NCI-H146 (cell line): Measurements from ENCODE around the gene GLT8D2.
"Not testable (repeated sequence)": the region's sequence is repeated elsewhere in the genome, so short reads cannot be mapped to it uniquely, and the experiment has no call there.

Experiments used
- DNase-seq: peaks from one replicate; lab custom pipeline; 2025; lab: John Stamatoyannopoulos, UW

The GLT8D2 gene

DNA sequence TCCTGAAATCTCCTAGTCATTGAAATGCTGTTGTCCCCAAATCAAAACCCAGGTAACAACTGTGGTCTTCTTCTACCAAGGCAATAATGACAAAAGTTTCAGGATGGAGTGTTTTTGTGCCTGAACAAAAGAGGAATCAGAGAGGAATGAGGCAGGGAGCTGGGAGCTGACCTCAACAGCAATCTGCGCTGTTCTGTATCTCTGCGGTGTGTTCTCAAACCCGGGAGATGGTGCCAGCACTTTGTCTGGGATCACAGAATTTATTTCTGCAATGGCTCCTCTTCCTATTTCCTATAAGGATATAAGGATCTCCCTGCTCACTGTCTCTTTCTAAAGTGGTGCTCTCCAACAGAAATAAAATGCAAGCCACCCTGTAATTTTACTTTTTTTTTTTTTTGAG lies 449 bp upstream of the GLT8D2 start:
- DNase-seq = no peak

- DNase-seq = no peak
Observed at GRCh38 chr12:104049278-104049902, 597 bp downstream of the GLT8D2 start.

DNA sequence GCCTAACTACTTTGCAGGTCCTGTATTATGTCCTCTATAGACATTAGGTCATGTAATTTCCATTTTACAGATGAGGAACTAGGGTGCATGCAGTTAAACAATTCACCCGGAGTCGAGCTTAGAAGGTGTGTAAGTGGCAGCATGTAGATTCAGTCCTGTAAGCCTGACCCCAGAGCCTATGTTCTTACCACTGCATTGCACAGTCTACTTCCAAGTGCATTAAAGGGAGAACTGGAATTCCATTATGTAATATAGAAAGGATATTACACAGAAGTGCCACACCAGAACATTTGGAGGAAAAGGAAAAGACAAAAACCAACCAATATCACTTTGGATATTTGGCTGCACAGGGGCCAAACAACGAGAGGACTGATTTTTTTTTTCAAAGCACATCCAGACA lies 1.2 kb downstream of the GLT8D2 start:
- DNase-seq = no peak

DNA sequence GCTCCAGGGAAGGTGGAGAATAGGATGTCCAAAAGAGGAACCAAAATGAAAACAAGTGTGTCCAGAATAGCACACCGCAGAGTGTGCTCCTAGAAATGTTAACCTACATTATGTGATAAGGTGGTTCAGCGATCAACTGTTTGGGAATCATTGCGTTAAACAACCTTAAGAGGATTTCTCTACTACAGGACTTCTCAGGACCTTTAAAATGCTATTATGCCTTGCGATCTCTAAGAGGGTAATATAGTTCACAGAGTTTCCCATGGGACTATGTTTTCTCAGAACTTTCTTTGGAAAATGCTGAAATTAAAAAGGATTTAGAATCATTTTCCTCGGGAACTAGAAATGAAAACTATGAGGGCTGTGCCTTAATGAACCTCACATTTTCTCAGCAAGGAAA lies 1.8 kb downstream of the GLT8D2 start:
- no peak for DNase-seq

GRCh38 chr12:104046306-104046705 lies 3.7 kb downstream of the GLT8D2 start:
- DNase-seq = no peak

GRCh38 chr12:104044158-104044557 lies 5.8 kb downstream of the GLT8D2 start:
- no peak for DNase-seq

GRCh38 chr12:104042580-104042979 lies 7.4 kb downstream of the GLT8D2 start:
- no peak for DNase-seq

GRCh38 chr12:104039769-104040168 lies 10.2 kb downstream of the GLT8D2 start:
- DNase-seq = not testable (repeated sequence)

- not testable (repeated sequence) for DNase-seq
Observed at GRCh38 chr12:104036143-104036542, 13.8 kb downstream of the GLT8D2 start.

DNA sequence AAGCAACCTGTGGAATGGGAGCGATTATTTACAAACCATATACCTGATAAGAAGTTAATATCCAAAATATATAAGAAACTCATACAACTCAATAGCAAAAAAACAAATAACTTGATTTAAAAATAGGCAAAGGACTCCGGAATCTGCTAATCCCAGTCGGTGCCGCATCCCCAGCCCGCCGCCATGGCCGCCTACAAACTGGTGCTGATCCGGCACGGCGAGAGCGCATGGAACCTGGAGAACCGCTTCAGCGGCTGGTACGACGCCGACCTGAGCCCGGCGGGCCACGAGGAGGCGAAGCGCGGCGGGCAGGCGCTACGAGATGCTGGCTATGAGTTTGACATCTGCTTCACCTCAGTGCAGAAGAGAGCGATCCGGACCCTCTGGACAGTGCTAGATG lies 19.4 kb downstream of the GLT8D2 start:
- DNase-seq = not testable (repeated sequence)

- DNase-seq = no peak
Observed at GRCh38 chr12:104026841-104027599, 23.0 kb downstream of the GLT8D2 start.

- no peak for DNase-seq
Observed at GRCh38 chr12:104025771-104026170, 24.2 kb downstream of the GLT8D2 start.

GRCh38 chr12:104024348-104024747 lies 25.6 kb downstream of the GLT8D2 start:
- DNase-seq = no peak

DNA sequence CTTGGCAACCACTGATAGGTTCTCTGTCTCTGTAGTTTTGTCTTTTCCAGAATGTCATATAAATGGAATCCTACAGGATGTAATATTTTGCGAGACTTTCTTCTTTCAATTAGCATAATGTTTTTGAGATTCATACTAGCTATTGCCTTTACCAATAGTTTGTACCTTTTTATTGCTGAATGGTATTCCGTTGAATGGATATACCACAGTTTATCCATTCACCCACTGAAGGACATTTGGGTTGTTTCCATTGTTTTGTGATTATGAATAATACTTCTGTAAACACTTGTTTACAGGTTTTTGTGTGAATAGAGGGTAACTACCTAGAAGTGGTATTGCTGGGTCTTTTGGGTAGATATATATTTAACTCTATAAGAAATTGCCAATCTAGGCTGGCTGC lies 26.3 kb downstream of the GLT8D2 start:
- no peak for DNase-seq

DNA sequence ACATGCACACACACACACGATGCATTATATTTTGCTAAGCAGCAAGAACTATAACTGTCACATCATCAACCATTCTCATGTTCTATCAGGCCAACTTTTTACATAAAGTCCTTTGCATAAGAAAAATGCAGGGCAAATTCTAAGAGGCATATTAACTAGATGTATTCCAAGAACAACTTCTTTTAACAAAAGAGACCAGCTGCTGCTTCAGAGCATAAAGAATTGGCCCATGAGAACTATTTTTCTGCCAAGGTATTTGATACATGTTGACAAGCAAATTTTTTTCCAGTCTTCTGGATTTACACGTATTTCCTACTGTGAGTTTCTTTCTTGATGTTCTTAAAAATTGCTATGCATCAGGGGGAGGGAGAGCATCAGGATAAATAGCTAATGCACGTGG lies 27.2 kb downstream of the GLT8D2 start:
- DNase-seq = no peak

DNA sequence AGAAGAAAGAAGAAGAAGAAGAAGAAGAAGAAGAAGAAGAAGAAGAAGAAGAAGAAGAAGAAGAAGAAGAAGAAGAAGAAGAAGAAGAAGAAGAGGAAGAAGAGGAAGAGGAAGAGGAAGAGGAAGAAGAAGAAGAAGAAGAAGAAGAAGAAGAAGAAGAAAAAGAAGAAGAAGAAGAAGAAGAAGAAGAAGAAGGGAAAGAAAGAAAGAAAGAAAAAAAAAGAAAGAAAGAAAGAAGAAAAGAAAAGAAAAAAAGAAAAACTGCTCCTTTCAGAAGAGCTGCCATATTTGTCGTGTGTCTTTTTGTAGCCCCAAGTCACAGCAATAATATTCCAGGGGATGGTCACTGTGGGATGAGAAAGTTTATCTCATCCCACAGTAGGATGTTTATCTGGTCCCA lies 28.1 kb downstream of the GLT8D2 start:
- not testable (repeated sequence) for DNase-seq

GRCh38 chr12:104012331-104012730 lies 37.7 kb downstream of the GLT8D2 start:
- no peak for DNase-seq

DNA sequence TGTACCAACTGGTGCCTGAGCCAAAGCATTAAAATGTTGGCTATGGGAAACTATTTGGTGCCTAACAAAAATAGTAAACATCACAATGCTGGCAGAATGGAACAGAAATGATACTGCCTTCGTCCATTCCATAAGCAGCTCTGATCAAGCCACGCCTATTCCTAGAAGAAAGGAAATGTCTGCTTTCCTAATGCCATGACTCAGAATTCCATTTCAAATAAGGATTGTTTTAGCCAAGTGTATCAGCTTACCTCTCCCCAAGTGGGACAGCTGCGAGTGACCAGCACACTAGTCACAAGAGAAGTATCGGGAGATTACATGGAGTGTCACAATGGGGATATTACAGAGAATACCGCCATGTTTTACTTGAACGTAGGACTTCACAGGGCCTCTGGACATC lies 38.7 kb downstream of the GLT8D2 start:
- DNase-seq = no peak

- DNase-seq = no peak
Observed at GRCh38 chr12:104010606-104011169, 39.3 kb downstream of the GLT8D2 start.

GRCh38 chr12:104010121-104010520 lies 39.9 kb downstream of the GLT8D2 start:
- DNase-seq = no peak

DNA sequence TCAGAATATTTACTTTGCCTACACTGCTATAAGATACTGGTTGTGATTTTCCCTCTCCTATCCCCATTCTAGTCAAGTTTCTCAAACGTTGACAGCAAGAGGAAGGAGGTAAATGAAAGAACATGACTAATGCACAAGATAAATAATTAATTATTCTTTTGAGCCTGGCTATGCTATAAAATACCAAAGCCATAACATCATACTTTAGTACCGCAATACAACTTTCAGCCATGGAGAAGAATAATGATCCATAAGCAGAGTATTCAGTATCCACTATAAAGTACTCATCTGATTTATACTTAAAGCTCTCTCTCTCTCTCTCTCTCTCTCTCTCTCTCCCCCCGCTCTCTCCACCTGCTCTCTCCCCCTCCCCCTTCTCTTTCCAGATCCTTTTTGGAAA lies 43.1 kb downstream of the GLT8D2 start:
- no peak for DNase-seq

DNA sequence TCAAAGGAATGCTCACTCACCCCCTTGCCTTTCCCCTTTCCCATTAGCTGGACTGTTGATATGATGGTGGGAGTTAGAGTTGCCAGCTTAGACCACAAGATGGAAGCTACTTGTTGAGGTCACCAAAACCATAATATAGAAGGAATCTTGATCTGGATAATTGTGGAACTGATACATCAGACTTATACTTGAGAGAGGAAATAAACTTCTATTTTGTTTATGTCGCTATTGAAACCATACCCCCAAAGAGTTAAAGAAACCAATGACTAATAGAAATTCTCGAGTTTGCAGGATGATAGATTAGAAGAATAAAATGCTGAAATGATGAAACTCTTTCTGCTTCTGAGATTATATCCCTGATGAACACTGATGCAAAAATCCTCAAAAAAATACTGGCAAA lies 46.4 kb downstream of the GLT8D2 start:
- DNase-seq = no peak

DNA sequence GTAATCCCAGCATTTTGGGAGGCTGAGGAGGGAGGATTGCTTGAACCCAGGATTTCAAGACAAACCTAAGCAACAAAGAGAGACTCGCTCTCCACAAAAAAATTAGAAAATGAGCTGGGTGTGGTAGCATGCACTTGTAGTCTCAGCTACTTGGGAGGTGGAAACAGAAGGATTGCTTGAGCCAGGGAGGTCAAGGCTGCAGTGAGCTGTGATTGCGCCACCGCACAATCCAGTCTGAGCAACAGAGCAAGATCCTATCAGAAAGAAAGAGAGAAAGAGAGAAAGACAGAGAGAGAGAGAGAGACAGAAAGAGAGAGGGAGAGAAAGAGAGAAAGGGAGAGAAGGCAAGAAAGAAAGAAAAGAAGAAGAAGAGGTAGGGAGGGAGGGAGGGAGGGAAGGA lies 47.3 kb downstream of the GLT8D2 start:
- DNase-seq = no peak
